Uterus (tissue), 4 donors: ENCODE measurements around the gene BLTP3A. TPM values are rescaled to one million over a fixed set of nuclear protein-coding genes. Genes with fewer than 3 reads are reported as not detected.

ENCODE experiments used
- DNase-seq, 2 donors: peaks; one replicate each; pipeline ENCODE4 v3.0.0-alpha.2; 2019 to 2020
- H3K27ac ChIP-seq, 2 donors: fragments of 200-600 bp; sonication (generic); 1 replicate in 1 of 2; 2 replicates in 1 of 2; pipeline ENCODE4 v1.5.1; 2016 to 2018
- H3K27me3 ChIP-seq, 2 donors: fragments of 200-600 bp; sonication (generic); one replicate each; pipeline ENCODE4 v1.5.1; 2018 to 2019; ENCODE audit warnings: control low read depth in 1 of 2
- H3K36me3 ChIP-seq, 2 donors: fragments of 200-600 bp; sonication (generic); one replicate each; pipeline ENCODE4 v1.5.1; 2019; ENCODE audit warnings: control low read depth in 1 of 2
- H3K4me1 ChIP-seq, 2 donors: fragments of 200-600 bp; sonication (generic); one replicate each; pipeline ENCODE4 v1.5.1; 2018 to 2019; ENCODE audit warnings: control low read depth in 1 of 2
- H3K4me3 ChIP-seq, 2 donors: fragments of 200-600 bp; sonication (generic); 1 replicate in 1 of 2; 2 replicates in 1 of 2; pipeline ENCODE4 v1.5.1; 2018 to 2019; ENCODE audit warnings: mild to moderate bottlenecking in 1 of 2
- H3K9me3 ChIP-seq, 2 donors: fragments of 200-600 bp; sonication (generic); one replicate each; pipeline ENCODE4 v1.5.1; 2019; ENCODE audit warnings: control low read depth in 1 of 2
- POLR2A ChIP-seq, 2 donors: fragments of 450-650 bp; IDR thresholded peaks; one replicate each; pipeline ENCODE4 v1.6.1; 2016; ENCODE audit warnings: antibody characterized with exemption in 2 of 2, mild to moderate bottlenecking in 1 of 2, moderate library complexity in 1 of 2
- intact Hi-C: fragments of 100-400 bp; cut with DNase I; formaldehyde crosslinking; loops from one replicate; pipeline ENCODE4 v1.15.1; 2023; ENCODE audit warnings: low total_unique reads
- small RNA-seq: library from RNA; depleted of rRNA; stranded (forward); fragments of <200 nt; gene quantifications from one replicate; pipeline ENCODE3, GENCODE V24; 2016
- total RNA-seq, 4 donors: library from RNA; depleted of rRNA in 3 of 4; stranded (reverse); fragments of >200 nt in 3 of 4; gene quantifications; one replicate each; pipeline versions ENCODE4 v1.1.0 to v1.2.4, GENCODE V29; 2014 to 2023
- TF ChIP-seq, protein P1 (sequence below), 4 experiments: fragments of 200-600 bp in 2 of 4; fragments of 450-650 bp in 2 of 4; sonication (generic) in 2 of 4; IDR thresholded peaks; one replicate each; pipeline ENCODE4 v1.5.1; 2016 to 2019; ENCODE audit warnings: antibody characterized with exemption in 4 of 4, mild to moderate bottlenecking in 2 of 4, moderate library complexity in 1 of 4
- donor health status: DM: yes; HTN: yes; CAD: no.

Gene BLTP3A
- total RNA-seq, 4 donors from 2014 or later, result 2.1 to 16.2 (median 6.6) TPM

DNA sequence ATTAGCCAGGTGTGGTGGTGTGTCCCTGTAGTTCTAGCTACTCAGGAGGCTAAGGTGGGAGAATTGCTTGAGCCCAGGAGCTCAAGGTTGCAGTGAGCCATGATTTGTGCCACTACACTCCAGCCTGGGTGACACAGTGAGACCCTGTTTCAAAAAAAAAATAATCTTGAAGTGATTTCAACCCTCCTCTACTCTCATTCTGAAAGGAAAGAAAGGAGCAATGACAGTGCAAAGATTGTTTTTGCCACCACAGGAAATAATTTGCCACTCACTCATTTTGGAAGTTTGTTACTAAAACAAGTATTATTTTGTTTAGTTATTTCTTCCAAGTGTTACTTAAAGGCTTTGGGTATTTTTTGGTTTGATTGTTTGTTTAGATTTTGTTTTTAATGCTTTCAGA lies 45.6 kb downstream of the BLTP3A start:
- Histone ChIP-seq H3K27ac (no peak overlapping the region), H3K9me3 (no peaks in the 10 kb centered on the region), H3K27me3 (no peaks in the 10 kb centered on the region), H3K4me3 (no peak overlapping the region), H3K4me1 (no peaks in the 10 kb centered on the region), H3K36me3 (no peaks in the 10 kb centered on the region)
- DNase-seq, result no peak
- TF ChIP-seq, protein P1, sequence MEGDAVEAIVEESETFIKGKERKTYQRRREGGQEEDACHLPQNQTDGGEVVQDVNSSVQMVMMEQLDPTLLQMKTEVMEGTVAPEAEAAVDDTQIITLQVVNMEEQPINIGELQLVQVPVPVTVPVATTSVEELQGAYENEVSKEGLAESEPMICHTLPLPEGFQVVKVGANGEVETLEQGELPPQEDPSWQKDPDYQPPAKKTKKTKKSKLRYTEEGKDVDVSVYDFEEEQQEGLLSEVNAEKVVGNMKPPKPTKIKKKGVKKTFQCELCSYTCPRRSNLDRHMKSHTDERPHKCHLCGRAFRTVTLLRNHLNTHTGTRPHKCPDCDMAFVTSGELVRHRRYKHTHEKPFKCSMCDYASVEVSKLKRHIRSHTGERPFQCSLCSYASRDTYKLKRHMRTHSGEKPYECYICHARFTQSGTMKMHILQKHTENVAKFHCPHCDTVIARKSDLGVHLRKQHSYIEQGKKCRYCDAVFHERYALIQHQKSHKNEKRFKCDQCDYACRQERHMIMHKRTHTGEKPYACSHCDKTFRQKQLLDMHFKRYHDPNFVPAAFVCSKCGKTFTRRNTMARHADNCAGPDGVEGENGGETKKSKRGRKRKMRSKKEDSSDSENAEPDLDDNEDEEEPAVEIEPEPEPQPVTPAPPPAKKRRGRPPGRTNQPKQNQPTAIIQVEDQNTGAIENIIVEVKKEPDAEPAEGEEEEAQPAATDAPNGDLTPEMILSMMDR (IDR thresholded peaks at IDR 0.05), result no peak
- no peak for TF ChIP-seq POLR2A (IDR thresholded peaks at IDR 0.05)
- intact Hi-C loops, result no loop called here

DNA sequence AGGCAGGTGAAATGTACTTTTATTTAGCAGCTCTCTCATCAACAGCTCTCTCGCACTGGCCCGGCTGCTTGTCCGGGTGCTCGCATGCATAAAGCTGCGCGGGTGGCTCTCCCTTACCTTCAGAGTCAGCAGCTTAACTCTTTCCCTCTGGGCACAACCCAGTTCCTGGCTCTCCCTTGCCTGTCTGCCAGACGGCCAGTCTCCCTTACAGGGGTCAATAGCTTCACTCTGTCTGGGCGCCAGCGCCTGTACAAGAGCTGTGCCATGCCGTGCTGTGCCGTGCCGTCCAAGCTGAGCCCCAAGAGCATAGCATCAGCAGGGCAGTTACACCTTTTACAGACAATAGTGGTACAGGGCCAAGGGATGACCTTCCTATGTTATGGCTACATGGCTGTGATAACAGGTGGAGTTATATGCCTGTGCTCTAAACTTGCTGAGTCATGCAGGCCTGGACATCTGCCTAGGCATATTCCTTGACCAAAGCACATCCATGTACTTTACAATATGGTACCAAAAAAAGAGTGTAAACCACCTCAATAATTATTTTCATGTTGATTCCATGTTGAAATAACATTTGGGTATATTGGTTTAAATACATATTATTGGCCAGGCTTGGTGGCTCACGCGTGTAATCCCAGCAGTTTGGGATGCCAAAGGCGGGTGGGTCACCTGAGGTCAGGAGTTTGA lies 47.9 kb downstream of the BLTP3A start:
- no peak overlapping the region for H3K4me3 ChIP-seq
- H3K27me3 ChIP-seq, result no peaks in the 10 kb centered on the region
- no peak overlapping the region for H3K27ac ChIP-seq
- no peak for DNase-seq
- H3K9me3 ChIP-seq, result no peaks in the 10 kb centered on the region
- no peaks in the 10 kb centered on the region for H3K36me3 ChIP-seq
- H3K4me1 ChIP-seq, result no peaks in the 10 kb centered on the region
- TF ChIP-seq, protein P1 (IDR thresholded peaks at IDR 0.05), result no peak
- no peak for TF ChIP-seq POLR2A (IDR thresholded peaks at IDR 0.05)
- intact Hi-C loops, result no loop called here

Small RNA genes lying within 50 kb of the gene (small RNA-seq; reads per million reads assigned to genes)
- not detected for gene RF00019

Other genes with a start within 250 kb of the BLTP3A start
- gene SPDEF, start 235.8 kb upstream of the BLTP3A start, total RNA-seq, result 1 to 10 TPM in 1 of 4 donors, under 1 TPM in 1, not detected in 2; 0.52 to 1.5 TPM
- gene ILRUN, start 95.3 kb upstream of the BLTP3A start, total RNA-seq, result 10 to 100 TPM in 3 of 4 donors, 1 to 10 TPM in 1; 9.0 to 70.8 (median 35.0) TPM
- 10 to 100 TPM; 26.0 to 95.3 (median 55.6) TPM for gene SNRPC, start 34.6 kb upstream of the BLTP3A start, total RNA-seq
- 10 to 100 TPM; 12.8 to 24.8 (median 19.8) TPM for gene TAF11, start 96.0 kb downstream of the BLTP3A start, total RNA-seq
- 10 to 100 TPM; 12.1 to 31.8 (median 24.1) TPM for gene ANKS1A, start 97.2 kb downstream of the BLTP3A start, total RNA-seq